GM19025 (cell line): ENCODE data around the gene PDZD8.

Experiments used
- ATAC-seq: cut with Tn5 transposase; IDR thresholded peaks from one replicate; pipeline ENCODE4 v1.9.1; 2021; ENCODE audit warnings: mild to moderate bottlenecking, low read depth, moderate library complexity; ENCODE audit not compliant: unreplicated experiment

Gene PDZD8, protein sequence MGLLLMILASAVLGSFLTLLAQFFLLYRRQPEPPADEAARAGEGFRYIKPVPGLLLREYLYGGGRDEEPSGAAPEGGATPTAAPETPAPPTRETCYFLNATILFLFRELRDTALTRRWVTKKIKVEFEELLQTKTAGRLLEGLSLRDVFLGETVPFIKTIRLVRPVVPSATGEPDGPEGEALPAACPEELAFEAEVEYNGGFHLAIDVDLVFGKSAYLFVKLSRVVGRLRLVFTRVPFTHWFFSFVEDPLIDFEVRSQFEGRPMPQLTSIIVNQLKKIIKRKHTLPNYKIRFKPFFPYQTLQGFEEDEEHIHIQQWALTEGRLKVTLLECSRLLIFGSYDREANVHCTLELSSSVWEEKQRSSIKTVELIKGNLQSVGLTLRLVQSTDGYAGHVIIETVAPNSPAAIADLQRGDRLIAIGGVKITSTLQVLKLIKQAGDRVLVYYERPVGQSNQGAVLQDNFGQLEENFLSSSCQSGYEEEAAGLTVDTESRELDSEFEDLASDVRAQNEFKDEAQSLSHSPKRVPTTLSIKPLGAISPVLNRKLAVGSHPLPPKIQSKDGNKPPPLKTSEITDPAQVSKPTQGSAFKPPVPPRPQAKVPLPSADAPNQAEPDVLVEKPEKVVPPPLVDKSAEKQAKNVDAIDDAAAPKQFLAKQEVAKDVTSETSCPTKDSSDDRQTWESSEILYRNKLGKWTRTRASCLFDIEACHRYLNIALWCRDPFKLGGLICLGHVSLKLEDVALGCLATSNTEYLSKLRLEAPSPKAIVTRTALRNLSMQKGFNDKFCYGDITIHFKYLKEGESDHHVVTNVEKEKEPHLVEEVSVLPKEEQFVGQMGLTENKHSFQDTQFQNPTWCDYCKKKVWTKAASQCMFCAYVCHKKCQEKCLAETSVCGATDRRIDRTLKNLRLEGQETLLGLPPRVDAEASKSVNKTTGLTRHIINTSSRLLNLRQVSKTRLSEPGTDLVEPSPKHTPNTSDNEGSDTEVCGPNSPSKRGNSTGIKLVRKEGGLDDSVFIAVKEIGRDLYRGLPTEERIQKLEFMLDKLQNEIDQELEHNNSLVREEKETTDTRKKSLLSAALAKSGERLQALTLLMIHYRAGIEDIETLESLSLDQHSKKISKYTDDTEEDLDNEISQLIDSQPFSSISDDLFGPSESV

DNA sequence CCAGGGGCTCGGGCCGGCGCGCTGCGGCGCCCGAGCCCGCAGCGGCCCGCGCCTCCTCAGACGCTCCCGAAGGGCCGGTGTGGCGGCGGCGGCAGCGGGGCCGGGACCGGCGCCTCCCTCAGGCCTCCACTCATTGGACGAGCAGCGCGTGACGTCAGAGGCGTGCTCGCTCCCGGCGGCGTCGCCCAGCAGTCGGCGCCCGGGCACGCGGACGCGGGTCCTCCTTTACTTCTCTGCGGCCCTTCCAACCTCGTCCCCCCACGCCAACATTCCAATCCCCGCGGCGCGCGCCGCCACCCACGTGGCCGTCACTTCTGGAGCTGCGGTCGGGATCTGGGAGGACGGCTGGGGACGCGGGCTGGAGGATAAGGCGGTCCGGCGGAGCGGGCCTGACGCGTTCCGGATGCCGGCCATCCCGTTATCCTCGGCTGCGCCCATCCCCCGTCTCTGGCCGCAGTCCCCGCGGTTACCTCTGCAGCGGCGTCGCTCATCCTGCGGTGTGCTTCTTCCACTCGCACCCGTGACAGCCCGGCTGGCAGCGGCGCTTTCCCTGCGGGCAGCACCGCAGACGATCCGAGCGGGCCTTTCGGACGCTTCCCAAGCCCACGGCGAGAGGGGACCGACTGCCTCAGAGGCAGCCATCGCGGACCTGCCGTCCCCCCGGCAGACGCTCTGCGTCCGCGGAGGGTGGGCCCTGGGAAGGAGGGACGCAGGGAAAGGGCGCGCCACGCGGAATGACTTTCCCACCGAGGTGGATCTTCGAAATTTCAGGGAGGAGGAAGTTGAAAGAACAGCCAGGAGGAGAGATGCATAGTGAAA lies at the start of gene PDZD8:
Gene PDZD8 (minus strand): TSS at position 81 of the 819 bp plus-strand sequence. CDS start 213 bp downstream, outside the sequence.
- ATAC-seq: peak; percentile 88

DNA sequence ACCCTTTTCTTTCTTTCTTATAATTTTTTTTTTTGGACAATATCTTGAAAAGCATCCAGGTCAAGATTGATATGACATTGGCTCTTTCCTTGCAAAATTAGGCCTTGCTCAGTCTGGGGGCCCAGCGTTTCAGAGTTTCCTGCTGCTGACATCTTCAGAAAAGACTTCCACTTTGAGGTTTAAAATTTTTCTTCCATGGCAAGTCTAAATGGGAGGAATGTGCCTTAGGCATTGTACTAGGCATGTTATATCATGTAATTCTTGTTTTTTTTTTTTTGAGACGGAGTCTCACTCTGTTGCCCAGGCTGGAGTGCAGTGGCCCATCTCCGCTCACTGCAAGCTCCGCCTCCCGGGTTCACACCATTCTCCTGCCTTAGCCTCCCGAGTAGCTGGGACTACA lies 48.9 kb upstream of the PDZD8 start:
- ATAC-seq: no peak

DNA sequence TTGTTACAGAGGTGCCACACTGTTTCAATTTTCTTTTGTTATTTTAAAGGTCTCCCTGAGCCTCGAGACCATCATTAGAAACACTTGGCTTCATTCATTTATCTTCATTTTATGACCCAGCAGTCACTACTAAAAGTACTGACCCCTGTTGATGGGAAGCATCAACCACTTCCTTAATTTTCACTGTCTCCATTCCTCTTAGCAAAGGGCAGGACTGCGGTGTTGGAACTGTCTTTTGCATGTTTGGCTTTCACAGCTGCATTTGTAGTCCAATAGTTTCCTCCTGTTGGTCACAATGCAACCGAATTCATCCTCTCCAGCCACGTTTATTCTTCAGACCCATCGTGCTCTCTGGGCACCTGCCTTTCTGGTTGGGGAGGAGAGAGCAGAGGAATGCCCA lies 46.7 kb upstream of the PDZD8 start:
- no peak for ATAC-seq

DNA sequence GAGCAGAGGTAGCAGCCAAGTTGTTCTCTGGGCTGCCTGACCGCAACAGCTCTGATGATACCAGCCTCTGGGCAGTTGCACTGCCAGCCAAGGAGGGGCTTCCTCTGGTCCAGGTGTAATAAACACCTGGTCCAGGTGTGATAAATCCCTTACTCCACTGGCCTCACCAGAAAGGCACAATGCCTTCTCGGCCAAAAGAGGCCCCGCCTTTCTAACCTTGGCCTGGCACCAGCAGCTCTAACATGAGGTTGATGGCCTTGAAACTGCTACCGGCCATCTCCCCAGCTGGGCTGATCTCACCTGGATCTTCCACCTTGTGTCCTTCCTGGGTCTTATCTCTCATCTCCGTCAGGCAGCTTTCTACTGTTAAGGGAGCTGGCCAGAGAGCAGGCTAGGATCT lies 45.5 kb upstream of the PDZD8 start:
- ATAC-seq: no peak

DNA sequence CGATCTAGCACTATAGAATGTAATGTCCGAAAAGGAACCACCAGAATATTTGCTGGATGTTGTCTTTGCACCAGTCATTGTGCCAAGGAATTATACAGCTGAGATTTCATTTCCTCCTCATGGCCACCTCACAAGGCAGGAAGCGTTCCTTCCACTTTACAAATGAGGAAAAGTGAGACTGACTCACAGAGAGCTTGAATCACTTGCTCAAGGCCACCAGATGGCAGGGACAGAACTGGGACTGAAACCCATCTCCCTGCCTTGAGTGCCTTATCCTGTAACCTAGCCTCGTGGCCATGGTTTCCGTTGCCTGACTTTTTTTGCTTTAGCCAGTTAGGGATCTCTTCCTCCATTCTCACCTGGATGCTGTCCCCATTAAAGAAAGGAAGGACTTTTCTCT lies 44.7 kb upstream of the PDZD8 start:
- no peak for ATAC-seq

DNA sequence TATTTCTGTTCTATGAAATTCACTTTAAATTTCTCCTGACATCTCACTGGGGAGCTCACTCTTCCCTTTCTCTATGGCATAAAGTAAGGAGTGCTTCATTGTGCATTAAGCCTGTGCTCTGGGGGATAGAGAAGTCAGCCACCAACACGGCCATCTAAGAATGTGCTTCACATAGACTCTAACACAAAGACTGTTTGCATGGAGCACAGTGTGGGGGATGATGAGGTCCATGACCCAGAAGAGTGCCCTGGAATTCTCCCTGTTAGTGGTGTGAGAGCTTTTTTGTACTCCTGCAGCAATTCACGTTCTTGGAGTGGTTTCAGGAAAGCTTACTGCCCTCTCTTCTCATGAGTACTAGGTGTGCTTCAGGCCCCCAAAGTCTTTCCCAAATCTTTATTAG lies 43.9 kb upstream of the PDZD8 start:
- no peak for ATAC-seq

DNA sequence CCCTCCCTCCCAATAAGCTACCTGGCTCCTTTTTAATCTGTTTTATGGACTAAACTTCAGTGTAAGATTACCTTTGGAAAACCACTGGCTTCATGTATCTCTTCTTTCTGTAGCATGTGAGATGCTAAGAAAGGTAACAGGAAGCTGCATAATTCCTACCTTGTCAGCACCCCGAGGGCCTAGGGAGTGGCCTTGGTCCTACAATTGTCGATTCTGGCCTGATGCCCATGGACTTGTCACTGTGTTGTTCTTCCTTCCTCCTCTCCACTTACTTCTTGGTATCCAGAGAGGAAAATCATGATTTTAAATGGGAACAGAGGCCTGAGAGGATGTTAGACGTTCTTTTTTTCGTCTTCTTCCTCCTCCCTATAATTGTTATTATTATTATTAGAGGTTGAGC lies 42.9 kb upstream of the PDZD8 start:
- ATAC-seq: no peak

DNA sequence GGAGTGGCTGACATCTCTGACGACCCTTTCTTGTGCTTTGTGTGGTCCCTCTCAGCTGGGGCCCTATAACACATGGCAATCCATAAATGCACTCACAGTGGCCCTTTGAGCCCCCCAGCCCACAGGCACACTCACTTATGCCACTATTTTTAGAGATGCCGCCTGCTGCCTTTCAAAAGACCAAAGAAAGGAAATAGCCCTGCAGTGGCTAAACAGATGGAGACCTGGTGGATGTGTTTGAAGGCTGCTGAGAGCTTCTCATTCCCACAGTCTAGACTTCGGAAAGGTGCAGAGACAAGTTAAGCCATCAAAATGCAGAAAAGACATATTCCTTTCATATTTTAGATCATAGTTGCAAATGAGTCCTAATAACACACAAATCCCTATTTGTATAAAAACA lies 42.0 kb upstream of the PDZD8 start:
- no peak for ATAC-seq

DNA sequence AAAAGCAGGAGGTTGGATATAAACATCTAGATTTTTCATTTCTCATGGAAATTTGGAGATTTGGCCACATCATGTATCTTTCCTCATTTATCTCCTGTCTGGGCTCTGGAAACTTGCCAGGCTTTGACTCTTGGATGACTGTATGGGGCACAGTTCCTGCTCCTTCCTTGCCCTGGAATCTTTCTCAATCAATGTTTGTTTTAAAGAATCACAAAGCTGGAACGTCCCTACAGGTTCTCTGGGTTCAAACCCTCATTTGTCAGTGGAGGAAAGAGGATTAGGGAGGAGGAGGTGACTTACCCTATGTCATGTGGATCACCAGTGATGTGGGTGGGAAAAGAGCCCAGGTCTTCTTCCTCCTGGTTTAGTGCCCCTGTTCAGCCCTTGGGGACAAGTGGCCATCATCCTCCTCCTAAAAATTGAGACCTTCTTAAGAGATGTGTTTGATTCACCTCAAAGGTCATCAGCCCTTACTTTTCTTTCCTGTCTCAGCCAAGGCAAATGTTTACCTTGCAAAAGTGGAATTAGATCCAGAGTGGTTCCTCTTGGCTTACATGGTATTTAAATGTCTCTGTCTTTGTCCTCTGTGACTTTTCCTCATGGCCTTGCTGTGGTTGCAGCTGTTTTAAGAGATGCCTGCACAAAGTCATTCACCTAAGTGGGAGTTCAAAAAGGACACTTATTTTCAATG lies 38.8 kb upstream of the PDZD8 start:
- ATAC-seq: no peak

DNA sequence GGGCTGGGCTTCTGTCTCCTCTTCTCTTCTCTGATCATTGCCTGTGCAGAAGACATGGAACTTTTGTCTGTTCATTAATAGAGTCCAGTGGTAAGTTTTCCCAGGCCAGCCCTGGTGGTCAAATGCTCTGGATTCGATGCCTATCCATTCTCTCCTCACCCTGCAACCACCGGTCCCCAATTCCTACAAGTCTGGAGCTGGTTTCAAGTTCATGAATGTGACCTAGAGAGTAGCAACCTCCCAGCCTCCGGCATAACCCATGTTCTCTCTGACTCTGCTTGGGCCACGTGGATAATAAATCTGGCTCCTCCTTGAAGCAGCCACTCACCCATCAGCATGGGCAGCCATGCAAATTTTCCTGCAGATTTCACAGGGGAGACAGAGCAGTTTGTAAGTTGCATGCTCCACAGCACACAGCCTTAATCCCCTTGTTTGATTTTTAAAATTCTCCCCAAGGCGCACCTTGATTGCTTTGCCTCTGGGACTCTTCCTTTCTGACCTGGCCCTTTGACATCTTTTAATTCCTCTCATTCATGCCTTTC lies 37.3 kb upstream of the PDZD8 start:
- ATAC-seq: no peak

DNA sequence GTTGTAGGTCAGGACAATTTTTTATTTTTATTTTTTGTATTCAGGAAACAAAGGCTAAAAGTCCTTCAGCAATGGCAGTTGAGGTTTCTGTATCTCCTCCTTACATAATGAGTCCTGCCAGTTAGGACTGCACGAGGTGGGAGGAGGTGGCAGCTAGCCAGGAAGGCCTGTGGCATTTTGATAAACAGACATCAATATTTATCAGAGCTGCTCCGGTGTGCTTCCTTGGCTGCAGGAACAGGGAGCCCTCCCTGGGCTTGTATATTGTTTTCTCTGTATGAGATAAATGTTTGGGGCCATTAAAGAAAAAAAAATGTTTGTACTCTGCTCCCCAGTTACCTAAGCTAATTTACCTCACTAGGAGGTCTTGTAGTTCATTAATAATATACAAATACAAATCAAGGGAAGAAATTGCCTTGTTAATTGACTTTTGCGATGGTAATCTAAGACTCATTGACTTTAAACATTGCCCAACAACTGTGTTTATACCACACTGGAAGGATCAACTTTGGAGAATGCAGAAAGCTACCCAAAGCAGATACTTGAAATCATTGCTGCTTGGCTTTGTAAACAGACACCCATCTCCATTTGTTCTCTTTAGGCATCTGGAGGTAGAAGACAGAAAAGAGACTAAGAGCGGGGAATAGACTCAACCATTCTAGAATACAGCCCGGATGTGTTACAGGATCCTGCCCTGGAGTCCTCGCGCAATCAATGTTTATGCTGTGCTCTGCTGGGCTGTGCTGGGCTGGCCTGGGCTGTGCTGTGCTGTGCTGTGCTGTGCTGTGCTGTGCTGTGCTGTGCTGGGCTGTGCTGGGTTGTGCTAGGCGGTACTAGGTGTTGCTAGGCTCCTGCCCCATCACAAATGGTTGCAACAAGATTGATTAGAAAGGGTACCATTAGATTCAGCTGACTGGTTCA lies 36.5 kb upstream of the PDZD8 start:
- ATAC-seq: no peak

DNA sequence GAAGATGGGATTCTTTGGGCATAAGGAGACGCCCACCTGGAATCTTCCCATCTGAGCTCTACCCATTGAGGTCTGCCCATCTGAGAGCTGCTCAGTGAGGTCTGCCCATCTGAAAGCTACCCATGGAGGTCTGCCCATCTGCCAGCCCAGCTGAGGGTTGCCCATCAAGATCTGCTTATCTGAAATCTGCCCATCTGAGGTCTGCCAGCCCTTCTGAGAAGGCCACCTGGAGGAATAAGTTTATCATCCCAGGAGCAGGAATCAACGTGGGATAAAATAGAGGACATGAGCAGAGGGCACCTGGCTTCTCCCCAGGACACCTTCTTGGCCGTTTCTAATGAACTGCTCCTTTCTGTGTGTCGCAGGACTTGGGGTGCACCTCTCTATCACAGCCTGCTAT lies 35.3 kb upstream of the PDZD8 start:
- ATAC-seq: no peak

DNA sequence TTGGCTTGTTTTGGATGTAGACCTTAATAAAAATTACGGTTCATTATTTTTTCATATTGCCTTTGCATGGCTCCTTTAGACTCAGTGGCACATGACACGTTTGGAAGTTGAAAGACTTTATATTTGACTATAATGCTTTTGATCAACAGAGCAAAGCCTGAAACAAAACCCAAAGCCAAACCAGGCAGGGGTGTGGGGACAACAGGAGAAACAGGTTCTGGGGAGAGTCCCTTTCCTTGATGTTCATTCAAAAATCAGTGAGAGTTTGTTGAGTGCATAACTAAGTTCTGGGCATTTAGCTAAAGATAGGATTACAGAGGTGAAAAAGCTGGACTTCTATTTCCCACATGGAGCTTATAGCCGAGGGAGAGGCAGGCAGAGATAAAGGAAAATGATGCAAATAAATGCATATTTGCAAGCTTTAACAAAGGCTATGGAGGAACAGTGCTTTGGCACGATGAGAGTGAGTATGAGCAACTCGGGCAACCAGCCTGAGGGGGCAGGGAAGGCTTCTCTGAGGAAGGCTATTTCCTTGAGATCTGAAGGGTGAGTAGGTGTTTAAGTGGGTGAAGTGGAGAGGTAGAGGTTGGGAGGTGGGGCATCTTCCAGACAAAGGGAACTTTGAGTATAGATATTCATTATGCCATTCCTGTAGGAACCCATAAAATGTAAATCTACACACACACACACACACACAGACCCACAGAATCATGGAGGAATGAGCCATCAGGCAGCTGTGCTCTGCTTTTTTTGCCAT lies 34.5 kb upstream of the PDZD8 start:
- no peak for ATAC-seq

DNA sequence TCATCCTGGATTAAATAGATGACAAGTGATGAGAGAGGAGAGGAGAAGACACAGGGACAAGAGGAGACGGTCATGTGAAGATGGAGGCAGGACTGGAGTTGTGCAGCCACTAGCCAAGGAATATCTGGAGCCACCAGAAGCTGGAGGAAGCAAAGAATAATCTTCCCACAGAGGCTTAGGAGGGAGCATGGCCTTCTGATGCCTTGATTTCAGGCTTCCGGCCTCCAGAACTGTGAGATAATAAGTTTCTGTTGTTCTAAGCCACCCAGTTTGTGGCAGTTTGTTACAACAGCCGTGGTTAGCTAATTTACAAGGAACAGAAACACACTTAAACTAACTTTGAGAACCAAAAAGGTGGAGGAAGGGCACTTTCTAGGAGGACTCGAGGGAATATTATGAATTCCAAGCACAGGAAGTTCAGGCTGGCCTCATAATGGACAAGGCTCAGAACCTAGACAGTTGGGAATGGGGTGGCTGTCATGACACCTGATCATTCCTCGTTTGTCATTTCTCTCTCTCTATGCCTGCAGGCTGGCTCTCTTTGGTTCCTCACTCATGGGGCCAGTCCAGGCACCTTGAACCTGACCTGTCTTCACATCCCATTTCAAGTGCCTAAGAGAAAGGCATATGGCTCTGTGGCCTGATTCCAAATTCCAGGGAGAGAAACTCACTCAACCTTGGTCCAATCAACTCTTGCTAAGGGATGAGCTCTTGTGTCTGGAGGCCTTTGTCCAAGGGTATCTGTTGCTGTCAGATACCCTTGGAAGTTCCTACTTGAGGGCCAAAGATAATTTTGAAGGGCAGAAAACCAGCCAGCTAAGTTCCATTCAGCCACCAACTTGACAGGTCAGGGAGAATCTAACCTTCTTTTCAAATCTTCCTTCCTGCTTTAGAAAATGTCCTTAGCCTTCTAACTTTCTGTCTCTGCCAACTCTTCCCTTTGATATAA lies 33.5 kb upstream of the PDZD8 start:
- no peak for ATAC-seq

DNA sequence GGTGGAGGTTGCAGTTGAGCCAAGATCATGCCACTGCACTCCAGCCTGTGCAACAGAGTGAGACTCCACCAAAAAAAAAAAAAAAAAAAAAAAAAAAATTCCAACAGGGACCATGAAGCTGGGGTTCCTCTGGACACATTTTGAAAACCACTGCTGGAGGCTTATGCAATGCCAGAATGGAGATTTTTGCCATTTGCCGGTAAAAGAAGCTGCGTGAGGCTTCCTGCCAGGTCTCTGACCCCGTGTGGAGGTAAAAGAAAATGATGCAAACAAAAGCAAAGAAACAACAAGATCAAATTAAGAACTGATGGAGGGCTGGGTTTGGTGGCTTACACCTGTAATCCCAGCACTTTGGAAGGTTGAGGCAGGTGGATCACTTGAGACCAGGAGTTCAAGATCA lies 30.5 kb upstream of the PDZD8 start:
- ATAC-seq: no peak

DNA sequence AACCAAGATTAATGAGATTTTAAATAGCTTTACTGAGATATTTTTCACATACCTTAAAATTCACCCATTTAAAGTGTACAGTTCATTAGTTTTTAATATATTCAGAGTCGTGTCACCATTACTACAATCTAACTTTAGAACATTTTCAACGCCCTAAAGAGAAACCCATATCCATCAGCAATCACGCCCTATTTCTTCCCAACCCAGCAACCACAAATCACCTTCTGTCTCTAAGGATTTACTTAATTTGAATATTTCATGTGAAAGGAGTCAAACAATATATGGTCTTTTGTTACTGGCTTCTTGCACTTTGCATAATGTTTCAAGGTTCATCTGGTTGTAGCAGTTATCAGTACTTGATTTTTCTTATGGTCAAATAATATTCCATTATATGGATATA lies 25.1 kb upstream of the PDZD8 start:
- ATAC-seq: no peak
